H1 (cell line): ENCODE results near the gene RORB. TPM values are rescaled to one million over a fixed set of nuclear protein-coding genes. Genes with fewer than 3 reads are reported as not detected.

Experiments used
- CTCF ChIA-PET: fragments of 300-600 bp; sonication (Branson Sonifier 250); formaldehyde crosslinking; loops from one replicate; lab custom pipeline; 2021; ENCODE audit not compliant: partially characterized antibody; lab: Charles Lee
- POLR2A ChIA-PET: fragments of 300-600 bp; sonication (Branson Sonifier 250); formaldehyde crosslinking; loops from one replicate; lab custom pipeline; 2021; ENCODE audit warnings: inconsistent platforms; ENCODE audit not compliant: partially characterized antibody; lab: Charles Lee
- DNase-seq, 2 experiments: peaks; one replicate each; pipeline versions ENCODE4 v3.0.0 to v3.0.0-alpha.2; 2010 to 2022; ENCODE audit warnings: low spot score in 2 of 2, low read depth in 1 of 2, mixed read lengths in 1 of 2
- FAIRE-seq: peaks from 2 replicates; lab custom pipeline; 2011; peaks lifted over from hg19 to GRCh38; lab: Jason Lieb, UNC
- H2AFZ ChIP-seq: 2 replicates; pipeline ENCODE4 v1.8.1; 2012; ENCODE audit warnings: low read length, inconsistent platforms
- H2AK5ac ChIP-seq: 2 replicates; pipeline ENCODE4 v1.6.1; 2013; ENCODE audit warnings: low read depth, low read length
- H2BK120ac ChIP-seq: replicated peaks from 2 replicates; pipeline ENCODE3; 2013; ENCODE audit warnings: low read depth, low read length, inconsistent platforms
- H2BK12ac ChIP-seq: 2 replicates; pipeline ENCODE4 v1.6.1; 2013; ENCODE audit warnings: low read depth, low read length
- H2BK15ac ChIP-seq: 2 replicates; pipeline ENCODE4 v1.6.1; 2013; ENCODE audit warnings: low read length
- H2BK20ac ChIP-seq: 2 replicates; pipeline ENCODE4 v1.6.1; 2013; ENCODE audit warnings: low read length
- H2BK5ac ChIP-seq: 2 replicates; pipeline ENCODE4 v1.6.1; 2013; ENCODE audit warnings: low read depth, low read length
- H3K14ac ChIP-seq: 2 replicates; pipeline ENCODE4 v1.6.1; 2013; ENCODE audit warnings: inconsistent platforms; ENCODE audit not compliant: insufficient read length
- H3K18ac ChIP-seq: 2 replicates; pipeline ENCODE4 v1.6.1; 2013; ENCODE audit warnings: low read length; ENCODE audit errors: extremely low read depth
- H3K23ac ChIP-seq: 2 replicates; pipeline ENCODE4 v1.6.1; 2013; ENCODE audit warnings: inconsistent platforms; ENCODE audit not compliant: insufficient read length
- H3K23me2 ChIP-seq: 2 replicates; pipeline ENCODE4 v1.6.1; 2013; ENCODE audit warnings: low read depth, low read length
- H3K27ac ChIP-seq: 2 replicates; pipeline ENCODE4 v1.6.1; 2011; ENCODE audit warnings: low read depth, low read length, inconsistent platforms
- H3K27me3 ChIP-seq, 4 experiments: replicated peaks in 1 of 4; 1 replicate in 1 of 4; 2 replicates in 3 of 4; pipeline versions ENCODE4 v1.6.1 to v1.8.1; 2011 to 2013; ENCODE audit warnings: low read length in 3 of 4, mild to moderate bottlenecking in 3 of 4, inconsistent platforms in 2 of 4, mixed read lengths in 2 of 4, moderate library complexity in 1 of 4; ENCODE audit not compliant: control insufficient read depth in 3 of 4, insufficient read depth in 3 of 4; ENCODE audit errors: extremely low read depth in 1 of 4
- H3K36me3 ChIP-seq, 4 experiments: 2 replicates each; pipeline versions ENCODE4 v1.6.1 to v1.8.1; 2011 to 2013; ENCODE audit warnings: mild to moderate bottlenecking in 4 of 4, low read length in 3 of 4, moderate library complexity in 2 of 4, control low read depth in 1 of 4, inconsistent platforms in 1 of 4; ENCODE audit not compliant: insufficient read depth in 4 of 4, control insufficient read depth in 2 of 4
- H3K4ac ChIP-seq: replicated peaks from 2 replicates; pipeline ENCODE3; 2013; ENCODE audit warnings: low read length, low read depth, mixed read lengths, inconsistent platforms; ENCODE audit not compliant: insufficient read length
- H3K4me1 ChIP-seq, 4 experiments: replicated peaks in 1 of 4; 1 replicate in 1 of 4; 2 replicates in 3 of 4; pipeline versions ENCODE4 v1.6.1 to v1.8.1; 2011 to 2013; ENCODE audit warnings: low read length in 3 of 4, inconsistent platforms in 2 of 4, mixed read lengths in 1 of 4; ENCODE audit not compliant: insufficient read depth in 4 of 4, control insufficient read depth in 3 of 4
- H3K4me2 ChIP-seq, 2 experiments: 2 replicates each; pipeline versions ENCODE4 v1.6.1 to v1.8.1; 2011 to 2013; ENCODE audit warnings: low read depth in 2 of 2, low read length in 2 of 2, control low read depth in 1 of 2, inconsistent platforms in 1 of 2, mild to moderate bottlenecking in 1 of 2; ENCODE audit not compliant: insufficient read depth in 1 of 2
- H3K4me3 ChIP-seq, 4 experiments: fragments of 200-600, 300-600 bp in 1 of 4; sonication (generic), shearing (Covaris generic), sonication (Bioruptor Twin) in 1 of 4; 2 replicates each; pipeline versions ENCODE4 v1.5.1 to v1.8.1; 2011 to 2016; ENCODE audit warnings: low read length in 4 of 4, low read depth in 3 of 4, control low read depth in 2 of 4, inconsistent platforms in 2 of 4, mild to moderate bottlenecking in 2 of 4, mixed read lengths in 1 of 4, moderate library complexity in 1 of 4; ENCODE audit not compliant: insufficient read depth in 2 of 4; ENCODE audit errors: extremely low read depth in 1 of 4
- H3K56ac ChIP-seq: replicated peaks from 2 replicates; pipeline ENCODE3; 2013; ENCODE audit warnings: low read depth, mild to moderate bottlenecking, mixed read lengths, low read length, inconsistent platforms; ENCODE audit not compliant: insufficient read length
- H3K79me1 ChIP-seq: 2 replicates; pipeline ENCODE4 v1.6.1; 2013; ENCODE audit warnings: low read depth, low read length, control low read depth
- H3K79me2 ChIP-seq, 2 experiments: 2 replicates each; pipeline versions ENCODE4 v1.6.1 to v1.8.1; 2012 to 2013; ENCODE audit warnings: low read length in 2 of 2, mild to moderate bottlenecking in 2 of 2, inconsistent platforms in 1 of 2; ENCODE audit not compliant: insufficient read depth in 2 of 2, control insufficient read depth in 1 of 2
- H3K9ac ChIP-seq, 4 experiments: replicated peaks in 1 of 4; 1 replicate in 1 of 4; 2 replicates in 3 of 4; pipeline versions ENCODE4 v1.6.1 to v1.8.1; 2011 to 2013; ENCODE audit warnings: low read depth in 3 of 4, low read length in 3 of 4, control low read depth in 2 of 4, mild to moderate bottlenecking in 2 of 4, moderate library complexity in 2 of 4, inconsistent platforms in 1 of 4; ENCODE audit errors: extremely low read depth in 1 of 4
- H3K9me3 ChIP-seq, 2 experiments: 2 replicates each; pipeline versions ENCODE4 v1.6.1 to v1.8.1; 2012 to 2013; ENCODE audit warnings: mild to moderate bottlenecking in 2 of 2, moderate library complexity in 2 of 2, control low read depth in 1 of 2, inconsistent platforms in 1 of 2, low read depth in 1 of 2, low read length in 1 of 2, mixed read lengths in 1 of 2; ENCODE audit not compliant: insufficient read depth in 2 of 2
- H4K20me1 ChIP-seq, 2 experiments: replicated peaks in 1 of 2; 2 replicates each; pipeline versions ENCODE3 to v1.8.1; 2011 to 2013; ENCODE audit warnings: inconsistent platforms in 2 of 2, low read length in 2 of 2, mild to moderate bottlenecking in 1 of 2; ENCODE audit not compliant: insufficient read depth in 2 of 2, control insufficient read depth in 1 of 2
- H4K5ac ChIP-seq: 2 replicates; pipeline ENCODE4 v1.6.1; 2013; ENCODE audit warnings: low read length, low read depth, mixed read lengths, inconsistent platforms; ENCODE audit not compliant: insufficient read length
- H4K8ac ChIP-seq: 2 replicates; pipeline ENCODE4 v1.8.0; 2013; ENCODE audit warnings: mild to moderate bottlenecking, moderate library complexity, low read length, inconsistent platforms; ENCODE audit not compliant: insufficient read depth; ENCODE audit errors: extremely low read depth
- H4K91ac ChIP-seq: replicated peaks from 2 replicates; pipeline ENCODE3; 2013; ENCODE audit warnings: low read length, mixed read lengths, inconsistent platforms; ENCODE audit not compliant: insufficient read length
- CEBPB ChIP-seq: IDR thresholded peaks from 2 replicates; pipeline ENCODE4 v1.6.1; 2012; ENCODE audit warnings: low read depth, low read length
- CHD2 ChIP-seq: IDR thresholded peaks from 2 replicates; pipeline ENCODE4 v1.6.1; 2012; ENCODE audit warnings: low read length, improper control_type of control experiment
- CREB1 ChIP-seq: IDR thresholded peaks from 2 replicates; pipeline ENCODE4 v1.6.1; 2012; ENCODE audit warnings: inconsistent platforms
- JUN ChIP-seq: IDR thresholded peaks from 2 replicates; pipeline ENCODE4 v1.6.1; 2011; ENCODE audit warnings: low read depth, mild to moderate bottlenecking, improper control_type of control experiment, low read length
- RBBP5 ChIP-seq: IDR thresholded peaks from 2 replicates; pipeline ENCODE4 v1.7.1; 2012; ENCODE audit warnings: low read depth, mild to moderate bottlenecking, inconsistent platforms, low read length, moderate library complexity, borderline replicate concordance
- RFX5 ChIP-seq: IDR thresholded peaks from 2 replicates; pipeline ENCODE4 v1.6.1; 2011; ENCODE audit warnings: low read depth, low read length, improper control_type of control experiment, borderline replicate concordance
- SP2 ChIP-seq: IDR thresholded peaks from 2 replicates; pipeline ENCODE4 v1.6.1; 2012; ENCODE audit warnings: mild to moderate bottlenecking, low read length, inconsistent platforms
- SRF ChIP-seq: IDR thresholded peaks from 2 replicates; pipeline ENCODE4 v1.6.1; 2011; ENCODE audit warnings: mild to moderate bottlenecking, low read depth, low read length, moderate library complexity
- SUZ12 ChIP-seq: fragments of 200-600 bp; sonication (generic); IDR thresholded peaks from 2 replicates; pipeline ENCODE4 v1.6.1; 2012; ENCODE audit warnings: mild to moderate bottlenecking, inconsistent platforms, low read length, moderate library complexity, mixed read lengths
- ZNF274 ChIP-seq: IDR thresholded peaks from 2 replicates; pipeline ENCODE4 v1.7.0; 2012; ENCODE audit warnings: low read length, borderline replicate concordance; ENCODE audit errors: extremely low read depth
- WGBS, 2 experiments: shearing (Covaris generic) in 1 of 2; methylation state at CpG; one replicate each; pipeline versions ENCODE4 v1.1.6 to v1.1.7; 2013 to 2015; ENCODE audit warnings: low lambda C conversion rate in 2 of 2, mixed read lengths in 2 of 2, inconsistent platforms in 1 of 2, low coverage in 1 of 2, missing lambda C conversion rate in 1 of 2; ENCODE audit not compliant: insufficient replicate concordance in 2 of 2, insufficient coverage in 1 of 2, insufficient read length in 1 of 2; ENCODE audit errors: extremely low coverage in 1 of 2, missing lambda C conversion rate in 1 of 2; 5-methylcytosine and 5-hydroxymethylcytosine counted together
- polyA plus RNA-seq, 7 experiments: library from polyadenylated mRNA; depleted of rRNA in 3 of 7; stranded (reverse) in 5 of 7; unstranded in 2 of 7; fragments of >200 nt in 5 of 7; fragments of 200-250 nt in 2 of 7; gene quantifications; 1 replicate in 5 of 7; 2 replicates in 1 of 7; 4 replicates in 1 of 7; pipeline versions ENCODE4 v1.2.1 to v1.2.3, GENCODE V29; 2011 to 2013; ENCODE audit warnings: missing spikeins in 2 of 7, mixed read lengths in 2 of 7
- total RNA-seq: library from RNA; stranded (reverse); fragmentation: NEBNext Ultra II Directional; extraction: Animal tissue kit (Norgen Biotek cat#: 25700); gene quantifications from 2 replicates; pipeline ENCODE4 v1.2.1, GENCODE V29; 2021
- TF ChIP-seq, protein P1 (sequence below): IDR thresholded peaks from 2 replicates; pipeline ENCODE4 v1.6.1; 2012; ENCODE audit warnings: inconsistent platforms

Gene RORB
- total and polyA plus RNA-seq, 2 of the 8 experiments (the other 6 are each of a cell fraction or from before 2014, with no cell fraction given) = 2.3 to 7.1 TPM

DNA sequence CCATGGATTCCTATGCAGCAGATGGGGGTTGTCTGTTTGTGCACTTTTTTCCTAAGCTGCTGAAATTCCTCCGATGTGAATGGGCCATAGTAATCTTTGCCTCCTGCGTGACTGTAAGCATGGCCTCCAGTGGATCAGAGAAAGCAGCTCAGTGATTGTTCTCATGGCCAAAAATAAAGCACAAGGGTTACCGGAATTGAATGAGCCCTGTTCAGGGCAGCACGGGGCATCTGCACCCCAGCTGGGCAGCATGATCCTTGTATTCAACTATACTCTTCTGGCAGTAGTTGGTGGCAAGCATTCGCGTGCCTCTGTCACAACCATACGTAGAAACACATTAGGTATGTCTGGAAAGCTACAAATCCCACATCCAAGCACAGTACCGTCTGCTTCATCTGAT, 193.9 kb downstream of the RORB start:
- no peak overlapping the region for H4K91ac ChIP-seq
- TF ChIP-seq SUZ12 (no peak), CEBPB (no peak), SRF (no peak), RFX5 (no peak), JUN (no peak), SP2 (no peak), CREB1 (no peak), CHD2 (no peak), ZNF274 (no peak), RBBP5 (no peak)
- TF ChIP-seq, protein P1, sequence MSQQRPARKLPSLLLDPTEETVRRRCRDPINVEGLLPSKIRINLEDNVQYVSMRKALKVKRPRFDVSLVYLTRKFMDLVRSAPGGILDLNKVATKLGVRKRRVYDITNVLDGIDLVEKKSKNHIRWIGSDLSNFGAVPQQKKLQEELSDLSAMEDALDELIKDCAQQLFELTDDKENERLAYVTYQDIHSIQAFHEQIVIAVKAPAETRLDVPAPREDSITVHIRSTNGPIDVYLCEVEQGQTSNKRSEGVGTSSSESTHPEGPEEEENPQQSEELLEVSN = no peak
- WGBS, 2 experiments = 93% methylated on average over 8 of the region's 8 CpGs; no CpG with 5 or more reads in 1 of the 2 experiments
- no peak overlapping the region for H2BK15ac ChIP-seq
- H2BK5ac ChIP-seq = no peak overlapping the region
- H3K18ac ChIP-seq = no peak overlapping the region
- no peaks in the 10 kb centered on the region for H3K79me2 ChIP-seq
- H4K20me1 ChIP-seq = no peaks in the 10 kb centered on the region
- H3K23me2 ChIP-seq = no peaks in the 10 kb centered on the region
- no peaks in the 10 kb centered on the region for H3K36me3 ChIP-seq
- H2BK20ac ChIP-seq = no peak overlapping the region
- H3K56ac ChIP-seq = no peak overlapping the region
- H4K5ac ChIP-seq = no peak overlapping the region
- no peak overlapping the region for H3K4me3 ChIP-seq
- no peaks in the 10 kb centered on the region for H3K9me3 ChIP-seq
- no peak overlapping the region for H3K4me2 ChIP-seq
- H2BK120ac ChIP-seq = no peak overlapping the region
- no peaks in the 10 kb centered on the region for H3K79me1 ChIP-seq
- no peak overlapping the region for H3K23ac ChIP-seq
- DNase-seq (no peak), FAIRE-seq (no peak)
- ChIA-PET CTCF (interaction anchor here (0.5 to 1.6 kb wide), 3 partner anchors 10 to 22 kb away, joined by 3 to 5 read pairs (median 3); no protein-coding TSS in a partner anchor), POLR2A (no interaction called here)
- no peaks in the 10 kb centered on the region for H3K27me3 ChIP-seq
- H3K9ac ChIP-seq = no peak overlapping the region
- H3K27ac ChIP-seq = no peak overlapping the region
- no peak overlapping the region for H3K4ac ChIP-seq
- H3K14ac ChIP-seq = no peak overlapping the region
- H4K8ac ChIP-seq = no peak overlapping the region
- H2AFZ ChIP-seq = no peak overlapping the region
- no peaks in the 10 kb centered on the region for H3K4me1 ChIP-seq
- H2AK5ac ChIP-seq = no peak overlapping the region
- no peak overlapping the region for H2BK12ac ChIP-seq
